ENCODE results near the gene HOOK2.

HOOK2 gene

GRCh38 chr19:12764698-12765097, 10.7 kb downstream of the HOOK2 start:
- Histone ChIP-seq H3K4me1 (ENCODE audit: insufficient read depth, poor library complexity, severe bottlenecking) (no peaks in the 10 kb centered on the region), H3K4me3 (ENCODE audit: severe bottlenecking) (no peak overlapping the region), H3K9me3 (ENCODE audit: severe bottlenecking) (no peaks in the 10 kb centered on the region), H3K27ac (ENCODE audit: poor library complexity, severe bottlenecking) (no peak overlapping the region), H3K36me3 (ENCODE audit: low read depth) (peaks cover 51% of the 10 kb centered on the region), H3K27me3 (ENCODE audit: insufficient read depth, poor library complexity, severe bottlenecking) (no peaks in the 10 kb centered on the region)
- ATAC-seq (ENCODE audit: low read depth) = no peak
- DNase-seq (ENCODE audit: low spot score) = no peak
- TF ChIP-seq CTCF (IDR thresholded peaks at IDR 0.05; ENCODE audit: poor library complexity, severe bottlenecking) = no peak

GRCh38 chr19:12763100-12763499, 12.3 kb downstream of the HOOK2 start:
- no peak for TF ChIP-seq CTCF (IDR thresholded peaks at IDR 0.05; ENCODE audit: poor library complexity, severe bottlenecking)
- H3K4me3 ChIP-seq (ENCODE audit: severe bottlenecking) = no peak overlapping the region
- no peak overlapping the region for H3K27ac ChIP-seq (ENCODE audit: poor library complexity, severe bottlenecking)
- H3K4me1 ChIP-seq (ENCODE audit: insufficient read depth, poor library complexity, severe bottlenecking) = no peaks in the 10 kb centered on the region
- ATAC-seq (ENCODE audit: low read depth) (no peak), DNase-seq (ENCODE audit: low spot score) (no peak)
- H3K36me3 ChIP-seq (ENCODE audit: low read depth) = peaks cover 42% of the 10 kb centered on the region
- no peaks in the 10 kb centered on the region for H3K27me3 ChIP-seq (ENCODE audit: insufficient read depth, poor library complexity, severe bottlenecking)
- no peaks in the 10 kb centered on the region for H3K9me3 ChIP-seq (ENCODE audit: severe bottlenecking)

- DNase-seq (ENCODE audit: low spot score) = no peak
- Histone ChIP-seq H3K4me1 (ENCODE audit: insufficient read depth, poor library complexity, severe bottlenecking) (no peaks in the 10 kb centered on the region), H3K27me3 (ENCODE audit: insufficient read depth, poor library complexity, severe bottlenecking) (no peaks in the 10 kb centered on the region), H3K4me3 (ENCODE audit: severe bottlenecking) (no peak overlapping the region), H3K9me3 (ENCODE audit: severe bottlenecking) (no peaks in the 10 kb centered on the region), H3K27ac (ENCODE audit: poor library complexity, severe bottlenecking) (no peak overlapping the region), H3K36me3 (ENCODE audit: low read depth) (peaks cover 23% of the 10 kb centered on the region)
- no peak for ATAC-seq (ENCODE audit: low read depth)
- TF ChIP-seq CTCF (IDR thresholded peaks at IDR 0.05; ENCODE audit: poor library complexity, severe bottlenecking) = no peak
Measured at GRCh38 chr19:12759686-12760085, 15.7 kb downstream of the HOOK2 start.

GRCh38 chr19:12757544-12758274, 17.6 kb downstream of the HOOK2 start:
- peak; percentile 82 for TF ChIP-seq CTCF (IDR thresholded peaks at IDR 0.05; ENCODE audit: poor library complexity, severe bottlenecking)
- Histone ChIP-seq H3K4me3 (ENCODE audit: severe bottlenecking) (peak overlapping the region; percentile 4), H3K27ac (ENCODE audit: poor library complexity, severe bottlenecking) (no peak overlapping the region), H3K9me3 (ENCODE audit: severe bottlenecking) (no peaks in the 10 kb centered on the region), H3K4me1 (ENCODE audit: insufficient read depth, poor library complexity, severe bottlenecking) (no peaks in the 10 kb centered on the region), H3K27me3 (ENCODE audit: insufficient read depth, poor library complexity, severe bottlenecking) (no peaks in the 10 kb centered on the region), H3K36me3 (ENCODE audit: low read depth) (peaks cover 4% of the 10 kb centered on the region; the same call in 1 of the 2 replicates)
- DNase-seq (ENCODE audit: low spot score) (no peak), ATAC-seq (ENCODE audit: low read depth) (peak; percentile 56)

- ATAC-seq (ENCODE audit: low read depth) = no peak
- no peak for DNase-seq (ENCODE audit: low spot score)
- Histone ChIP-seq H3K4me1 (ENCODE audit: insufficient read depth, poor library complexity, severe bottlenecking) (no peaks in the 10 kb centered on the region), H3K27me3 (ENCODE audit: insufficient read depth, poor library complexity, severe bottlenecking) (no peaks in the 10 kb centered on the region), H3K36me3 (ENCODE audit: low read depth) (no peaks in the 10 kb centered on the region), H3K9me3 (ENCODE audit: severe bottlenecking) (no peaks in the 10 kb centered on the region), H3K27ac (ENCODE audit: poor library complexity, severe bottlenecking) (no peak overlapping the region), H3K4me3 (ENCODE audit: severe bottlenecking) (no peak overlapping the region)
- no peak for TF ChIP-seq CTCF (IDR thresholded peaks at IDR 0.05; ENCODE audit: poor library complexity, severe bottlenecking)
Measured at GRCh38 chr19:12756150-12756883, 19.0 kb downstream of the HOOK2 start.

All from RWPE2 (cell line).